ENCODE measurements around the gene SIPA1L3. TPM values are rescaled to one million over a fixed set of nuclear protein-coding genes. Genes with fewer than 3 reads are reported as not detected.

The SIPA1L3 gene
- total RNA-seq, 2 experiments from 2014 or later = 15.5 to 17.7 TPM

DNA sequence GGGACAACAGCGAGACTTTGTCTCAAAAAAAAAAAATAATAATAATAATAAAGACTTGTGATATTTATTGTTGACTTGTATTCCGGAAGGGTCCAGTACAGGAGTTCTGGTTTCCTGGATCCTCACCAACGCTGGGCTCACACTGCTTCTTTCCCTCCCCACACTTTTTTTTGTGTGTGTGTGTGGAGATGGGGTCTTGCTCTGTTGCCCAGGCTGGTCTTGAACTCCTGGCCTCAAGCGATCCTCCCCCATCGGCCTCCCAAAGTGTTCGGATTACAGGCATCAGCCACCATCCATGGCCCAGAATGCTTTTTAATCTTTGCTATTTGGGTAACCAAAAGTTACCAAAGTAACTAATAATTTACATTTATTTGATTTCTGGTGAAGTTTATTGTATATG is 39.1 kb downstream of the SIPA1L3 start:
- Mint-ChIP-seq H3K27ac (no peak overlapping the region), H3K36me3 (ENCODE audit: low read depth) (peaks cover 18% of the 10 kb centered on the region)

DNA sequence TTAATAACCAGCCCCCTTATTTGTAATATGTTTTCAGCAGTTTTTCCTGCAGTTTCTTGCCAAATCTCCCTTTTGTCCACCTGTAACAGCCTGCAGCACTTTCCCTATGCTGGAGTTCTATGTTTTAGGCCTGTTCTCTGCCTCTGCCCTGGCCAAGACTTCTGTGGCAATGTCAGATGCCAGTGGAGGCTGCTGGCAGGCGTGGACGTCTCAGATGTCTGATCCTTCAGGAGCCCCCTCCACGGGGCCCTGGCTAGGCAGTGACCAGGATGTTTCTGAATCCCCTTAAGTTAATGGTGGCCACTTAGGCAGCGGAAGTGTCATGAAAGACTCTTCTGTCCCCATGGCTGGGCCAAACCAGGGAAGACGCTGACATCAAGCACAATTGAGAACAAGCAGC is 40.8 kb downstream of the SIPA1L3 start:
- ChIA-PET POLR2A (no interaction called here), CTCF (no interaction called here)
- intact Hi-C loops (cut with DNase I, micrococcal nuclease) = no loop called here
- no peak overlapping the region for H3K4me3 Mint-ChIP-seq
- Histone ChIP-seq H3K9me3 (ENCODE audit: control insufficient read depth in 1 of 2, insufficient read depth in 1 of 2, low read length in 2 of 2) (no peaks in the 10 kb centered on the region), H3K27ac (ENCODE audit: low read depth in 1 of 2, low read length in 2 of 2) (no peak overlapping the region), H3K4me1 (ENCODE audit: insufficient read depth, low read length) (no peaks in the 10 kb centered on the region), H3K27me3 (ENCODE audit: control insufficient read depth in 1 of 2, insufficient read depth in 2 of 2, low read length in 2 of 2) (no peaks in the 10 kb centered on the region), H3K36me3 (ENCODE audit: insufficient read depth, low read length) (no peaks in the 10 kb centered on the region), H3K4me3 (ENCODE audit: low read length) (no peak overlapping the region)
- no peaks in the 10 kb centered on the region for H3K27me3 Mint-ChIP-seq
- H3K36me3 Mint-ChIP-seq (ENCODE audit: low read depth) = peaks cover 9% of the 10 kb centered on the region
- H3K9me3 Mint-ChIP-seq = no peaks in the 10 kb centered on the region
- TF ChIP-seq CTCF (IDR thresholded peaks at IDR 0.05) = no peak
- no peaks in the 10 kb centered on the region for H3K4me1 Mint-ChIP-seq (ENCODE audit: low read depth)
- DNase-seq (no peak), ATAC-seq (ENCODE audit: poor library complexity) (no peak)
- no peak overlapping the region for H3K27ac Mint-ChIP-seq

More for the DNA sequence above, 39.1 kb downstream of the SIPA1L3 start:
- no peak for DNase-seq
- ChIA-PET CTCF (no interaction called here), POLR2A (no interaction called here)
- no peaks in the 10 kb centered on the region for H3K36me3 ChIP-seq (ENCODE audit: insufficient read depth, low read length)
- H3K27ac ChIP-seq (ENCODE audit: low read depth in 1 of 2, low read length in 2 of 2) = no peak overlapping the region
- TF ChIP-seq CTCF (IDR thresholded peaks at IDR 0.05) = no peak
- intact Hi-C loops (cut with DNase I, micrococcal nuclease) = no loop called here
- Mint-ChIP-seq H3K4me3 (no peak overlapping the region), H3K27me3 (no peaks in the 10 kb centered on the region), H3K4me1 (ENCODE audit: low read depth) (peaks cover 7% of the 10 kb centered on the region), H3K9me3 (no peaks in the 10 kb centered on the region)
- no peak overlapping the region for H3K4me3 ChIP-seq (ENCODE audit: low read length)
- H3K4me1 ChIP-seq (ENCODE audit: insufficient read depth, low read length) = no peaks in the 10 kb centered on the region
- no peaks in the 10 kb centered on the region for H3K27me3 ChIP-seq (ENCODE audit: control insufficient read depth in 1 of 2, insufficient read depth in 2 of 2, low read length in 2 of 2)
- no peaks in the 10 kb centered on the region for H3K9me3 ChIP-seq (ENCODE audit: control insufficient read depth in 1 of 2, insufficient read depth in 1 of 2, low read length in 2 of 2)
- ATAC-seq (ENCODE audit: poor library complexity) = no peak

GRCh38 chr19:37948362-37948761 is 41.4 kb downstream of the SIPA1L3 start:
- Histone ChIP-seq H3K27ac (ENCODE audit: low read depth in 1 of 2, low read length in 2 of 2) (no peak overlapping the region), H3K4me3 (ENCODE audit: low read length) (no peak overlapping the region), H3K27me3 (ENCODE audit: control insufficient read depth in 1 of 2, insufficient read depth in 2 of 2, low read length in 2 of 2) (no peaks in the 10 kb centered on the region), H3K9me3 (ENCODE audit: control insufficient read depth in 1 of 2, insufficient read depth in 1 of 2, low read length in 2 of 2) (no peaks in the 10 kb centered on the region), H3K36me3 (ENCODE audit: insufficient read depth, low read length) (no peaks in the 10 kb centered on the region), H3K4me1 (ENCODE audit: insufficient read depth, low read length) (no peaks in the 10 kb centered on the region)
- intact Hi-C loops (cut with DNase I, micrococcal nuclease) = no loop called here
- no peaks in the 10 kb centered on the region for H3K4me1 Mint-ChIP-seq (ENCODE audit: low read depth)
- H3K36me3 Mint-ChIP-seq (ENCODE audit: low read depth) = peaks cover 9% of the 10 kb centered on the region
- H3K4me3 Mint-ChIP-seq = no peak overlapping the region
- no peak overlapping the region for H3K27ac Mint-ChIP-seq
- ChIA-PET CTCF (no interaction called here), POLR2A (no interaction called here)
- no peak for TF ChIP-seq CTCF (IDR thresholded peaks at IDR 0.05)
- no peak for ATAC-seq (ENCODE audit: poor library complexity)
- no peaks in the 10 kb centered on the region for H3K27me3 Mint-ChIP-seq
- no peak for DNase-seq
- H3K9me3 Mint-ChIP-seq = no peaks in the 10 kb centered on the region
